CD8-positive, alpha-beta memory T cell (primary cell): Measurements from ENCODE around the gene CFAP43. TPM values are rescaled to one million over a fixed set of nuclear protein-coding genes. Genes with fewer than 3 reads are reported as not detected.

Experiments
- CTCF ChIA-PET: fragments of 350-600 bp; sonication (Branson Sonifier 250); formaldehyde crosslinking; loops from one replicate; lab custom pipeline; 2021; ENCODE audit warnings: antibody characterized with exemption; lab: Charles Lee
- POLR2A ChIA-PET: fragments of 350-600 bp; sonication (Branson Sonifier 250); formaldehyde crosslinking; loops from one replicate; lab custom pipeline; 2021; ENCODE audit warnings: antibody characterized with exemption; lab: Charles Lee
- DNase-seq, 5 donors: peaks; one replicate each; pipeline versions ENCODE4 v3.0.0 to v3.0.0-alpha.2; 2020 to 2022; ENCODE audit warnings: mixed read lengths in 1 of 5
- H3K27ac ChIP-seq: one replicate; pipeline ENCODE4 v1.7.0; 2013; ENCODE audit warnings: low read depth, mild to moderate bottlenecking, low read length, moderate library complexity
- H3K27me3 ChIP-seq: 2 replicates; pipeline ENCODE4 v1.7.0; 2013; ENCODE audit warnings: low read length, mild to moderate bottlenecking; ENCODE audit not compliant: insufficient read depth, poor library complexity, severe bottlenecking
- H3K36me3 ChIP-seq: 2 replicates; pipeline ENCODE4 v1.7.0; 2013; ENCODE audit warnings: mild to moderate bottlenecking, low read length, moderate library complexity; ENCODE audit not compliant: insufficient read depth
- H3K4me1 ChIP-seq: 2 replicates; pipeline ENCODE4 v1.7.0; 2013; ENCODE audit warnings: mild to moderate bottlenecking, low read length, moderate library complexity; ENCODE audit not compliant: insufficient read depth
- H3K4me3 ChIP-seq: 2 replicates; pipeline ENCODE4 v1.7.0; 2013; ENCODE audit warnings: mild to moderate bottlenecking, low read length
- H3K9me3 ChIP-seq: 2 replicates; pipeline ENCODE4 v1.7.0; 2013; ENCODE audit warnings: mild to moderate bottlenecking, low read length
- H3K27ac Mint-ChIP-seq, 8 donors: one replicate each; pipeline ENCODE4 v1.8.0; 2020 to 2021; ENCODE audit warnings: mixed read lengths in 8 of 8, mild to moderate bottlenecking in 6 of 8, inconsistent platforms in 3 of 8, moderate library complexity in 3 of 8
- H3K27me3 Mint-ChIP-seq, 2 donors: one replicate each; pipeline ENCODE4 v1.8.0; 2020 to 2021; ENCODE audit warnings: mixed read lengths in 2 of 2, mild to moderate bottlenecking in 1 of 2, moderate library complexity in 1 of 2
- H3K36me3 Mint-ChIP-seq, 3 donors: one replicate each; pipeline ENCODE4 v1.8.0; 2020 to 2021; ENCODE audit warnings: mixed read lengths in 3 of 3, inconsistent platforms in 1 of 3, mild to moderate bottlenecking in 1 of 3
- H3K4me1 Mint-ChIP-seq, 3 donors: one replicate each; pipeline ENCODE4 v1.8.0; 2020 to 2021; ENCODE audit warnings: mixed read lengths in 3 of 3, inconsistent platforms in 1 of 3, mild to moderate bottlenecking in 1 of 3
- H3K4me3 Mint-ChIP-seq, 7 donors: one replicate each; pipeline ENCODE4 v1.8.0; 2020 to 2021; ENCODE audit warnings: mixed read lengths in 7 of 7, mild to moderate bottlenecking in 6 of 7, moderate library complexity in 4 of 7, inconsistent platforms in 2 of 7
- H3K9me3 Mint-ChIP-seq, 5 donors: one replicate each; pipeline ENCODE4 v1.8.0; 2020 to 2022; ENCODE audit warnings: mixed read lengths in 5 of 5, mild to moderate bottlenecking in 3 of 5, moderate library complexity in 2 of 5, inconsistent platforms in 1 of 5
- polyA plus RNA-seq: library from polyadenylated mRNA; unstranded; fragments of 300-500 nt; fragmentation: Illumina TruSeq; gene quantifications from one replicate; pipeline ENCODE4 v1.2.3, GENCODE V29; 2021
- total RNA-seq, 2 experiments: library from RNA; stranded (reverse); gene quantifications; one replicate each; pipeline ENCODE4 v1.2.3, GENCODE V29; 2021

CFAP43 gene
- total and polyA plus RNA-seq, 3 experiments from 2014 or later, result 0.07 TPM; not detected in 2

DNA sequence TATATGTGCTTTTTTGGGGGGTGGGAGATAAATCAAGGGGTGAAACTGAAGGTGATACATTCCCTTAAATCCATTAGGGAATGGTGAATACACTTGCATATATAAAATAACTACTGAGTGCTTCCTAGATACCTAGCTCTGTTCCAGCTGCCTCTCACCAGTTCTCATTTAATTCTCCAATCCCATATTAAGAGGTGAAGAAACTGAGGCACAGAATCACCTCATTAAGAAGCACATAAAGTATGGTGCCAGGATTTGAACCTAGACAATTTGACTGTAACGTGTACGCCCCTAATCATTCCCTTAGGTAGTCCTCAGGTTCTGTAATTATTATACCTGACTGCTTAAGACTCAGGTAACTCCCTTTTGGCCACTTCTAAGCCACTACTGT lies 111.7 kb downstream of the CFAP43 start:
- peak overlapping the region; percentile 97 for H3K4me3 ChIP-seq
- peaks cover 17% of the 10 kb centered on the region for H3K4me1 ChIP-seq
- H3K4me3 Mint-ChIP-seq, result peak overlapping the region; percentile 94 to 97 (median 96)
- H3K9me3 Mint-ChIP-seq, result no peaks in the 10 kb centered on the region
- peaks cover 0 to 22% (median 0%) of the 10 kb centered on the region in 3 donors for H3K36me3 Mint-ChIP-seq
- H3K27me3 ChIP-seq, result no peaks in the 10 kb centered on the region
- no peak for DNase-seq
- CTCF ChIA-PET, result interaction anchor here (0.6 to 2.9 kb wide), 10 partner anchors 17 to 246 kb away, joined by 3 to 13 read pairs (median 4); partner anchors contain the start of gene GSTO2
- H3K27me3 Mint-ChIP-seq, result peaks cover 1 to 14% of the 10 kb centered on the region in 2 donors
- POLR2A ChIA-PET, result interaction anchor here (0.5 to 2.2 kb wide), 12 partner anchors 42 to 356 kb away, joined by 3 to 12 read pairs (median 4); partner anchors contain the start of genes SLK and STN1
- H3K27ac Mint-ChIP-seq, result peak overlapping the region; percentile 98 to 100 (median 99)
- peak overlapping the region; percentile 100 for H3K27ac ChIP-seq
- no peaks in the 10 kb centered on the region for H3K36me3 ChIP-seq
- H3K4me1 Mint-ChIP-seq, result peaks cover 19 to 28% (median 22%) of the 10 kb centered on the region in 3 donors
- H3K9me3 ChIP-seq, result no peaks in the 10 kb centered on the region

DNA sequence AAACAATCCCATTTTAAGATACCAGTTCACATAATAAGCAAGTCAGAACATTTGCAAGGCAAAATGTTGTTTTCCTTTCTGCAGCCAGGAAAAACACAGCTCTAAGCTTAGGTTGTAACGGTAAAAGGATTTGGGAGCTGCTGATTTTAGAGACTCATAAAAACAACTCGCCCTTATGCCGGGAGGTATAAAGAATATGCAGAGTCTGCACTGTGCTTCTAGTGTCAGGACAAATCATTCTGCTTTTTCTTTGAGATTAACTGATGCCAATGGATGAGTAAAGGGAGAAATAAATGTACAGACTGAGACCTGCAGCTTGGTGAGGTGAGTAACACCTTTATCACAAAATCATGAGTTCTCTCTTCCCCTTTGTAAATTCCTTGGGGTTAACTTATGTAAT lies 112.2 kb downstream of the CFAP43 start:
- POLR2A ChIA-PET, result interaction anchor here (2.2 kb wide), 1 partner anchor 232 kb away, joined by 12 read pairs; no protein-coding TSS in a partner anchor
- H3K27ac Mint-ChIP-seq, result peak overlapping the region; percentile 33 to 100 (median 99)

DNA sequence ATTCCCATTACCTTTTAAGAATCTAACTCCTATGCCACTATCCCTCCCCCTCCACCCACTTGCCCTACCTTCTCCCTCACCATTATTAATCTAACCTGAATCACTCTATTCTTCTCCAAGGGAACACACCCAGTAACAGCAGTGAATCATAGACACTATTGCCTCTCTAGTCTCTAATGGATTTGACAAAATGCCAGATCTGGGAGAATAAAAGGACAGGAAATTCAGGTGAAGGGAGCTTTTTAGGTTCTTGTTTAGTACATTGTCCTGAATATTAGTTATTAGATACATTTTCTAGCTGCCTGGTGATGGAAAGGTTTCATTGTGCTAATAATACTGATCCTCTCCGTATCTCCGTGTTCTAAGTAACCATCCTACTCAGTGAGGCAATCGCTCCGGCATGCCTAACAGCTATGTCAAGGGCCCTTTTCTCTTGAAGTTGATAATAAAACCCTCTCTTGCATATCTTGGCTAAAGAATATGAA lies 114.3 kb downstream of the CFAP43 start:
- no peak overlapping the region for H3K27ac ChIP-seq
- no peak for DNase-seq
- H3K36me3 ChIP-seq, result no peaks in the 10 kb centered on the region
- H3K4me1 ChIP-seq, result peaks cover 12% of the 10 kb centered on the region
- H3K27me3 ChIP-seq, result no peaks in the 10 kb centered on the region
- ChIA-PET POLR2A (no interaction called here), CTCF (no interaction called here)
- peaks cover 0 to 13% (median 0%) of the 10 kb centered on the region in 3 donors for H3K36me3 Mint-ChIP-seq
- peaks cover 12 to 20% (median 14%) of the 10 kb centered on the region in 3 donors for H3K4me1 Mint-ChIP-seq
- H3K9me3 ChIP-seq, result no peaks in the 10 kb centered on the region
- no peak overlapping the region for H3K4me3 ChIP-seq
- H3K27me3 Mint-ChIP-seq, result peaks cover 4 to 21% of the 10 kb centered on the region in 2 donors
- no peaks in the 10 kb centered on the region for H3K9me3 Mint-ChIP-seq
- H3K27ac Mint-ChIP-seq, result peak overlapping the region in 1 of 8 donors; percentile 0
- H3K4me3 Mint-ChIP-seq, result no peak overlapping the region

More for the DNA sequence above, 112.2 kb downstream of the CFAP43 start:
- Mint-ChIP-seq H3K27me3 (peaks cover 1 to 14% of the 10 kb centered on the region in 2 donors), H3K4me3 (peak overlapping the region in 1 of 7 donors; percentile 97), H3K36me3 (peaks cover 0 to 17% (median 0%) of the 10 kb centered on the region in 3 donors), H3K4me1 (peaks cover 19 to 28% (median 22%) of the 10 kb centered on the region in 3 donors), H3K9me3 (no peaks in the 10 kb centered on the region)
- no peak for DNase-seq
- H3K4me3 ChIP-seq, result no peak overlapping the region
- CTCF ChIA-PET, result interaction anchor here (2.9 kb wide), 1 partner anchor 231 kb away, joined by 13 read pairs; no protein-coding TSS in a partner anchor
- H3K9me3 ChIP-seq, result no peaks in the 10 kb centered on the region
- H3K4me1 ChIP-seq, result peaks cover 17% of the 10 kb centered on the region
- H3K36me3 ChIP-seq, result no peaks in the 10 kb centered on the region
- no peak overlapping the region for H3K27ac ChIP-seq
- no peaks in the 10 kb centered on the region for H3K27me3 ChIP-seq

DNA sequence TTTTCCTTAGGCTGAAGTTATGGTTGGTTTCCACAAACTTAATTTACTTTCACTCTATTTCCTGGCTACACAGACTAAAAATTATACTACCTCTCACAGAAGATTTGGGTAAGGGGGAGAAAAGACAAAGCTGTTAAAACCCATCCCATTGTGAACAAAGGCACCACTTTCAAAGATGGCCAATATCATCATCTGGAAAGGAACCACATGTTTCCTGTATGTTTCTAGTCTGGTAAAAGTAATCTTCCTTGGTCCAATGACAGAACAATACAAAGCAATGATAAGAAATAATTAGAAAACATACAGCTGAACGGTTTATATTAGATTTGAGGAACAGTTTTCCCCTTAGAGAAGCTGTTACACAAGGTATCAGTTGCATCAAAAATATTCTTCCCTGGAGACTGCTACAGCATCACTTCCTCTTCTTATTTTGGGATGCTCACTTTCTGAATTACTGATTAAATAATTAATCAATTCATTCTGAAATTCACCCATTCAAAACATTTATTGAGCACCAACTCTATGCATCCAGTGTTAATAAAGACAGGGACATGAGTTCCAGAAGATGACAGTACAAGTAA lies 118.7 kb downstream of the CFAP43 start:
- Histone ChIP-seq H3K4me1 (no peaks in the 10 kb centered on the region), H3K9me3 (no peaks in the 10 kb centered on the region), H3K36me3 (no peaks in the 10 kb centered on the region), H3K27me3 (no peaks in the 10 kb centered on the region), H3K27ac (no peak overlapping the region), H3K4me3 (no peak overlapping the region)
- CTCF ChIA-PET, result no interaction called here
- no peak overlapping the region for H3K4me3 Mint-ChIP-seq
- H3K36me3 Mint-ChIP-seq, result peaks cover 0 to 2% (median 0%) of the 10 kb centered on the region in 3 donors
- peaks cover 12 to 46% of the 10 kb centered on the region in 2 donors for H3K27me3 Mint-ChIP-seq
- H3K9me3 Mint-ChIP-seq, result no peaks in the 10 kb centered on the region
- no peaks in the 10 kb centered on the region for H3K4me1 Mint-ChIP-seq
- no peak for DNase-seq
- POLR2A ChIA-PET, result no interaction called here
- H3K27ac Mint-ChIP-seq, result no peak overlapping the region

DNA sequence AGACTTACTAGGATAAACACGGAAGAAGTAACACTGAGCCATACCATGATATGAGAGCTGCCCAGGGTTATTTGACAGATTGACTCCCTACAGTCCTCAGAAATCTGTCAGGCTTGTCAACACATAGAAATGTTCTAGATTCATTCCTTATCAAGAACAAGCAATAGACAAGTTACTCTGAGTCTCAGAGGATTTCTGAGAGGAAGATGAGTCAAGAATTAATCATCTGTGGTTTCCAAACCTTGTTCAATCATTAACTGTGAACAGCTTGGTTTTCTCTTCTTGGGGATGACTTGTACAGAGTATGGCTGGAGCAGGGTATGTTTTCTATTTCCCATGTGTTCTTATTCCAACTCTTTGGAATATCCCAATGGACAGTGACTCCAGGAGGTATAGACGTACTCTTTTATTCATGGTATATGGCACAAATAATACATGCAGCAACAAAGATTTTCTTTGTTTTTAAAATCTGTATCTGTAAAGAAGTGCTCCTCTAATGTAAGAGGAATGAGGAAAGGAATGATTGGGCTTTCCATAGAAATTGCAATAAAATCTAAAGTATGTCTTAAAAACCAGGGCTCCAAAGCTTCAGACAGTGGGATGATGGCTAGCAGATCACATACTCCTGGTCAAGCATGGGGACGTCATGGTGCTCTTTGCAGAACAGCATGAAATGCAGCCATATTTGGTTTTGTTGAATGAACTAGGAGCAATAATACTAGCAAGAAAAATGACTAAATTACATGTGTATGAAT lies 122.1 kb downstream of the CFAP43 start:
- no peaks in the 10 kb centered on the region for H3K4me1 Mint-ChIP-seq
- H3K36me3 Mint-ChIP-seq, result peaks cover 0 to 2% (median 0%) of the 10 kb centered on the region in 3 donors
- Histone ChIP-seq H3K36me3 (no peaks in the 10 kb centered on the region), H3K27me3 (no peaks in the 10 kb centered on the region), H3K27ac (no peak overlapping the region), H3K9me3 (no peaks in the 10 kb centered on the region), H3K4me1 (no peaks in the 10 kb centered on the region), H3K4me3 (no peak overlapping the region)
- ChIA-PET POLR2A (interaction anchor here (0.5 kb wide), 1 partner anchor 31 kb away, joined by 3 read pairs; no protein-coding TSS in a partner anchor), CTCF (interaction anchor here (1.0 to 1.4 kb wide), 2 partner anchors 11 to 12 kb away, joined by 3 to 9 read pairs; partner anchors contain the start of gene SFR1)
- peaks cover 11 to 32% of the 10 kb centered on the region in 2 donors for H3K27me3 Mint-ChIP-seq
- no peak for DNase-seq
- no peaks in the 10 kb centered on the region for H3K9me3 Mint-ChIP-seq
- H3K27ac Mint-ChIP-seq, result no peak overlapping the region
- H3K4me3 Mint-ChIP-seq, result no peak overlapping the region

DNA sequence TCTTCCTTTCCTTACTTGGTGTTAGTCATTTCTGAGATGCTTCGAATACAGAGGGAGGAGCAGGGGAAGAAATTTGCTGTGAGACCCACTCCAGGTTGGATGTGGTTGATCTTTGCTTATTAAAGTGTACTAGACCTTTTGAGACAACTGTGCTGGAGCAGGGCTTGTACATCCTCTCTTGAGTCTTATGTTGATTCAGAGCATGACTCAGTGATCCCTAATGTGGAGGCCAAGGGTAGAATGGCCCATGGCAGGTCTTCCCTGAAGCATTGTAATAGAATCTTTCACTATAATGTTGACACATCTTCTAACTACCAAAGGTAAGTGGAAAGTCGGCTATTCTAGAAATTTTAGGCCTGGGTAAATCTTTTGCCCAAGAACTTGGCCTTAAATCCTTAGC lies 127.2 kb downstream of the CFAP43 start:
- H3K27me3 ChIP-seq, result no peaks in the 10 kb centered on the region
- no peaks in the 10 kb centered on the region for H3K4me1 Mint-ChIP-seq
- no peak overlapping the region for H3K27ac Mint-ChIP-seq
- ChIA-PET POLR2A (no interaction called here), CTCF (no interaction called here)
- no peak overlapping the region for H3K4me3 ChIP-seq
- no peaks in the 10 kb centered on the region for H3K9me3 Mint-ChIP-seq
- H3K27me3 Mint-ChIP-seq, result peaks cover 3 to 10% of the 10 kb centered on the region in 2 donors
- no peak overlapping the region for H3K27ac ChIP-seq
- no peaks in the 10 kb centered on the region for H3K36me3 ChIP-seq
- H3K4me1 ChIP-seq, result no peaks in the 10 kb centered on the region
- no peaks in the 10 kb centered on the region for H3K9me3 ChIP-seq
- DNase-seq, result no peak
- H3K4me3 Mint-ChIP-seq, result no peak overlapping the region
- no peaks in the 10 kb centered on the region for H3K36me3 Mint-ChIP-seq

DNA sequence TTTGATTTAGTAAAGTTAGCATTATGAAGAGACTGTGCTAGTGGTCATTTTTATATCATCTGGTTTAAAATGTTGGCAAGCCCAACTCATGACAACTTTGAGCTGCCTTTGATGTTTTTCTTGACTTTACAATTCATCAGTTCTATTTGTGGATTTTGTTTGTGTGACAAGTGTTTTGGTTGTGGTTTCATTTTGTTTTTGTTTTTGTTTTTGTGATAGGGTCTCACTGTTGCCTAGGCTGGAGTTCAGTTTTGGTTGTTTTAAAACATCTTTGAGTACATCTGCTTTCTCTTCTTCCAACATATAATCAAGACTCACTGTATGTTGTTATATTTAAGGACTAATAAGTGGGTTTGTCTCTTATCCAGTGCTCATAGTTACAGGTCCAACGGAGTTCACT lies 127.7 kb downstream of the CFAP43 start:
- Mint-ChIP-seq H3K9me3 (no peaks in the 10 kb centered on the region), H3K4me1 (no peaks in the 10 kb centered on the region), H3K4me3 (no peak overlapping the region), H3K27ac (peak overlapping the region in 1 of 8 donors; percentile 53), H3K27me3 (peaks cover 2 to 4% of the 10 kb centered on the region in 2 donors), H3K36me3 (no peaks in the 10 kb centered on the region)
- DNase-seq, result no peak
- Histone ChIP-seq H3K36me3 (no peaks in the 10 kb centered on the region), H3K4me3 (no peak overlapping the region), H3K9me3 (no peaks in the 10 kb centered on the region), H3K27ac (no peak overlapping the region), H3K4me1 (no peaks in the 10 kb centered on the region), H3K27me3 (no peaks in the 10 kb centered on the region)
- CTCF ChIA-PET, result no interaction called here
- POLR2A ChIA-PET, result no interaction called here

DNA sequence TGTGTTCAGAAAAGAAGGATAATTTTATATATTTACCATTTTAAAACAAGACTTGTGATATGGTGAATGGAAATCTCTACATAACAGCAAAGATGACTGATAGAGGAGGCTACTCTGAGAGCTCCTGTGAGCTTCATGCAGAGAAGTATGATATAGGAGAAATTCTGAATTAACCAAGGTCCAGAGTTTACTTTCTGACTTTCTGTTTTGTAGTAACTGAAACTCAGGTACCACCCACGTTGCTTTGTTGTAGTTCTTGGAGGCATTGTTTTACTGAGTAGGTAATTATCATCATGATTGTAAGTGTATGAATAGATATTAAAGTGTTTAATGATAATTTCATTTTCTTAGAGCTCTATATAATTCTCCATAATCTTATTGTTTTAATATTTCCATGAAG lies 128.2 kb downstream of the CFAP43 start:
- no peaks in the 10 kb centered on the region for H3K9me3 Mint-ChIP-seq
- H3K9me3 ChIP-seq, result no peaks in the 10 kb centered on the region
- H3K36me3 Mint-ChIP-seq, result no peaks in the 10 kb centered on the region
- H3K27me3 ChIP-seq, result no peaks in the 10 kb centered on the region
- no peak overlapping the region for H3K4me3 ChIP-seq
- POLR2A ChIA-PET, result no interaction called here
- no peaks in the 10 kb centered on the region for H3K4me1 ChIP-seq
- H3K4me3 Mint-ChIP-seq, result no peak overlapping the region
- DNase-seq, result no peak
- H3K27ac Mint-ChIP-seq, result no peak overlapping the region
- peaks cover 2 to 7% of the 10 kb centered on the region in 2 donors for H3K27me3 Mint-ChIP-seq
- no peak overlapping the region for H3K27ac ChIP-seq
- H3K36me3 ChIP-seq, result no peaks in the 10 kb centered on the region
- CTCF ChIA-PET, result no interaction called here
- no peaks in the 10 kb centered on the region for H3K4me1 Mint-ChIP-seq
